Measurements from ENCODE around the gene MGAT4C. TPM values are rescaled to one million over a fixed set of nuclear protein-coding genes. Genes with fewer than 3 reads are reported as not detected.

Gene MGAT4C
- polyA plus RNA-seq, 1 donor (not counting 4 experiments of a cell fraction or from before 2014, with no cell fraction given): not detected

- Histone ChIP-seq H3K27me3 (ENCODE audit: control insufficient read depth, extremely low read depth, insufficient read depth, low read length) (no peaks in the 10 kb centered on the region), H2AFZ (ENCODE audit: control insufficient read depth, low read length) (no peak overlapping the region), H3K4me1 (ENCODE audit: control insufficient read depth, extremely low read depth, insufficient read depth, low read length) (no peaks in the 10 kb centered on the region), H3K36me3 (ENCODE audit: control insufficient read depth in 2 of 2, extremely low read depth in 1 of 2, insufficient read depth in 2 of 2, low read length in 2 of 2) (no peaks in the 10 kb centered on the region), H3K9me3 (ENCODE audit: control insufficient read depth, low read depth, low read length) (no peaks in the 10 kb centered on the region), H3K9me1 (ENCODE audit: control insufficient read depth, extremely low read depth, insufficient read depth, low read length) (no peaks in the 10 kb centered on the region), H3K27ac (ENCODE audit: control insufficient read depth, insufficient read depth, low read length) (no peak overlapping the region), H4K20me1 (ENCODE audit: control insufficient read depth, extremely low read depth, insufficient read depth, low read length) (no peaks in the 10 kb centered on the region), H3K79me2 (ENCODE audit: control insufficient read depth, insufficient read depth, low read length) (no peaks in the 10 kb centered on the region), H3K4me3 (ENCODE audit: control insufficient read depth in 2 of 3, extremely low read depth in 1 of 3, insufficient read depth in 2 of 3, low read depth in 1 of 3, low read length in 3 of 3) (no peak overlapping the region), H3K4me2 (ENCODE audit: control insufficient read depth, extremely low read depth, insufficient read depth, low read depth, low read length) (no peak overlapping the region), H3K9ac (ENCODE audit: control insufficient read depth, extremely low read depth, insufficient read depth, low read length) (no peak overlapping the region)
- FAIRE-seq: no peak
- TF ChIP-seq CTCF (optimal IDR thresholded peaks at IDR 0.05 in 1 of 3, IDR thresholded peaks at IDR 0.05 in 1 of 3, conservative IDR thresholded peaks at IDR 0.05 in 1 of 3; ENCODE audit: extremely low read depth in 1 of 3, insufficient read depth in 2 of 3, low read length in 3 of 3) (no peak), EZH2 (IDR thresholded peaks at IDR 0.05; ENCODE audit: low read length) (no peak)
- no peak for DNase-seq (ENCODE audit: low read depth, low spot score)
- dilution Hi-C loops (cut with MboI; ENCODE audit: extremely low pct_ligation_motif_present, low sequenced_read_pairs): no loop called here
Observed at GRCh38 chr12:85947286-85947685, 308.9 kb downstream of the MGAT4C start.

- no peak for FAIRE-seq
Observed at GRCh38 chr12:85946375-85946774, 309.8 kb downstream of the MGAT4C start.

GRCh38 chr12:85927166-85927565 is 329.0 kb downstream of the MGAT4C start:
- Histone ChIP-seq H3K4me2 (ENCODE audit: control insufficient read depth, extremely low read depth, insufficient read depth, low read depth, low read length) (no peak overlapping the region), H3K4me1 (ENCODE audit: control insufficient read depth, extremely low read depth, insufficient read depth, low read length) (no peaks in the 10 kb centered on the region), H3K4me3 (ENCODE audit: control insufficient read depth in 2 of 3, extremely low read depth in 1 of 3, insufficient read depth in 2 of 3, low read depth in 1 of 3, low read length in 3 of 3) (no peak overlapping the region), H3K9me1 (ENCODE audit: control insufficient read depth, extremely low read depth, insufficient read depth, low read length) (no peaks in the 10 kb centered on the region), H4K20me1 (ENCODE audit: control insufficient read depth, extremely low read depth, insufficient read depth, low read length) (no peaks in the 10 kb centered on the region), H3K9me3 (ENCODE audit: control insufficient read depth, low read depth, low read length) (no peaks in the 10 kb centered on the region), H3K36me3 (ENCODE audit: control insufficient read depth in 2 of 2, extremely low read depth in 1 of 2, insufficient read depth in 2 of 2, low read length in 2 of 2) (no peaks in the 10 kb centered on the region), H3K79me2 (ENCODE audit: control insufficient read depth, insufficient read depth, low read length) (no peaks in the 10 kb centered on the region), H3K27ac (ENCODE audit: control insufficient read depth, insufficient read depth, low read length) (no peak overlapping the region), H3K27me3 (ENCODE audit: control insufficient read depth, extremely low read depth, insufficient read depth, low read length) (no peaks in the 10 kb centered on the region), H2AFZ (ENCODE audit: control insufficient read depth, low read length) (no peak overlapping the region), H3K9ac (ENCODE audit: control insufficient read depth, extremely low read depth, insufficient read depth, low read length) (no peak overlapping the region)
- dilution Hi-C loops (cut with MboI; ENCODE audit: extremely low pct_ligation_motif_present, low sequenced_read_pairs): no loop called here
- DNase-seq (ENCODE audit: low read depth, low spot score) (no peak), FAIRE-seq (no peak)
- TF ChIP-seq EZH2 (IDR thresholded peaks at IDR 0.05; ENCODE audit: low read length): no peak
- TF ChIP-seq CTCF (optimal IDR thresholded peaks at IDR 0.05 in 1 of 3, IDR thresholded peaks at IDR 0.05 in 1 of 3, conservative IDR thresholded peaks at IDR 0.05 in 1 of 3; ENCODE audit: extremely low read depth in 1 of 3, insufficient read depth in 2 of 3, low read length in 3 of 3): no peak

More at GRCh38 chr12:85946375-85946774, 309.8 kb downstream of the MGAT4C start:
- DNase-seq (ENCODE audit: low read depth, low spot score): no peak
- Histone ChIP-seq H3K4me1 (ENCODE audit: control insufficient read depth, extremely low read depth, insufficient read depth, low read length) (no peaks in the 10 kb centered on the region), H2AFZ (ENCODE audit: control insufficient read depth, low read length) (no peak overlapping the region), H3K4me3 (ENCODE audit: control insufficient read depth in 2 of 3, extremely low read depth in 1 of 3, insufficient read depth in 2 of 3, low read depth in 1 of 3, low read length in 3 of 3) (no peak overlapping the region), H3K9ac (ENCODE audit: control insufficient read depth, extremely low read depth, insufficient read depth, low read length) (no peak overlapping the region), H3K4me2 (ENCODE audit: control insufficient read depth, extremely low read depth, insufficient read depth, low read depth, low read length) (no peak overlapping the region), H3K36me3 (ENCODE audit: control insufficient read depth in 2 of 2, extremely low read depth in 1 of 2, insufficient read depth in 2 of 2, low read length in 2 of 2) (no peaks in the 10 kb centered on the region), H3K79me2 (ENCODE audit: control insufficient read depth, insufficient read depth, low read length) (no peaks in the 10 kb centered on the region), H3K9me3 (ENCODE audit: control insufficient read depth, low read depth, low read length) (no peaks in the 10 kb centered on the region), H3K9me1 (ENCODE audit: control insufficient read depth, extremely low read depth, insufficient read depth, low read length) (no peaks in the 10 kb centered on the region), H3K27me3 (ENCODE audit: control insufficient read depth, extremely low read depth, insufficient read depth, low read length) (no peaks in the 10 kb centered on the region), H4K20me1 (ENCODE audit: control insufficient read depth, extremely low read depth, insufficient read depth, low read length) (no peaks in the 10 kb centered on the region), H3K27ac (ENCODE audit: control insufficient read depth, insufficient read depth, low read length) (no peak overlapping the region)
- no peak for TF ChIP-seq EZH2 (IDR thresholded peaks at IDR 0.05; ENCODE audit: low read length)
- dilution Hi-C loops (cut with MboI; ENCODE audit: extremely low pct_ligation_motif_present, low sequenced_read_pairs): no loop called here
